DMS53 (cell line): ENCODE data around the gene OR4D2.

Experiments
- DNase-seq: peaks from one replicate; lab custom pipeline; 2025; lab: John Stamatoyannopoulos, UW

Gene OR4D2

GRCh38 chr17:58174871-58175270, 8.1 kb downstream of the OR4D2 start:
- DNase-seq = no peak

GRCh38 chr17:58176200-58176599, 9.4 kb downstream of the OR4D2 start:
- no peak for DNase-seq

- DNase-seq = no peak
Observed at GRCh38 chr17:58181796-58182195, 15.0 kb downstream of the OR4D2 start.

GRCh38 chr17:58183514-58183913, 16.7 kb downstream of the OR4D2 start:
- no peak for DNase-seq

GRCh38 chr17:58184308-58184985, 17.7 kb downstream of the OR4D2 start:
- peak; percentile 10 for DNase-seq

GRCh38 chr17:58184986-58185761, 18.4 kb downstream of the OR4D2 start:
- no peak for DNase-seq

GRCh38 chr17:58186591-58186990, 19.8 kb downstream of the OR4D2 start:
- no peak for DNase-seq

- DNase-seq = no peak
Observed at GRCh38 chr17:58187063-58187462, 20.3 kb downstream of the OR4D2 start.

- DNase-seq = no peak
Observed at GRCh38 chr17:58187675-58188074, 20.9 kb downstream of the OR4D2 start.

GRCh38 chr17:58189436-58190146, 22.8 kb downstream of the OR4D2 start:
- DNase-seq = peak; percentile 22

GRCh38 chr17:58191241-58191896, 24.6 kb downstream of the OR4D2 start:
- no peak for DNase-seq

- DNase-seq = no peak
Observed at GRCh38 chr17:58192612-58193011, 25.8 kb downstream of the OR4D2 start, which contains the start of gene EPX. Gene EPX, plus strand, starts transcription at chr17:58192726. Its CDS starts 121 bp downstream, at chr17:58192847.

GRCh38 chr17:58193641-58194255, 27.0 kb downstream of the OR4D2 start:
- no peak for DNase-seq

GRCh38 chr17:58195518-58196123, 28.8 kb downstream of the OR4D2 start:
- no peak for DNase-seq

GRCh38 chr17:58196610-58197009, 29.8 kb downstream of the OR4D2 start:
- DNase-seq = no peak

- peak; percentile 87 for DNase-seq
Observed at GRCh38 chr17:58200024-58200633, 33.3 kb downstream of the OR4D2 start.

GRCh38 chr17:58202859-58203258, 36.1 kb downstream of the OR4D2 start:
- no peak for DNase-seq

GRCh38 chr17:58204796-58205195, 38.0 kb downstream of the OR4D2 start:
- DNase-seq = no peak

- no peak for DNase-seq
Observed at GRCh38 chr17:58205936-58206335, 39.2 kb downstream of the OR4D2 start.

- DNase-seq = no peak
Observed at GRCh38 chr17:58207451-58207850, 40.7 kb downstream of the OR4D2 start.

GRCh38 chr17:58208344-58208743, 41.6 kb downstream of the OR4D2 start:
- no peak for DNase-seq
